Panc1 (cell line): ENCODE results near the gene WHRN.

Experiments used
- CTCF ChIP-seq: fragments of 450-650 bp; IDR thresholded peaks from 2 replicates; pipeline ENCODE4 v1.5.1; 2017; ENCODE audit warnings: mild to moderate bottlenecking
- POLR2AphosphoS5 ChIP-seq: IDR thresholded peaks from 2 replicates; pipeline ENCODE4 v1.6.1; 2012; ENCODE audit warnings: mild to moderate bottlenecking, low read depth, low read length, moderate library complexity
- TCF7L2 ChIP-seq: IDR thresholded peaks from 2 replicates; pipeline ENCODE4 v1.6.1; 2011; ENCODE audit warnings: mild to moderate bottlenecking, low read depth, low read length, inconsistent platforms

GRCh38 chr9:114376586-114377445 is 128.5 kb downstream of the WHRN start:
- TF ChIP-seq CTCF (no peak), TCF7L2 (no peak), POLR2AphosphoS5 (no peak)
